GM23338 (cell line): ENCODE results near the gene CNPY1.

Experiments used
- EZH2 ChIP-seq: fragments of 200-600 bp; sonication (generic); IDR thresholded peaks from one replicate; pipeline ENCODE4 v1.8.0; 2017; ENCODE audit warnings: antibody characterized with exemption, mild to moderate bottlenecking, low read depth; ENCODE audit not compliant: unreplicated experiment
- EZH2phosphoT487 ChIP-seq: fragments of 200-600 bp; sonication (generic); IDR thresholded peaks from one replicate; pipeline ENCODE4 v1.8.1; 2018; ENCODE audit warnings: antibody characterized with exemption; ENCODE audit not compliant: unreplicated experiment
- JUNB ChIP-seq: IDR thresholded peaks from one replicate; pipeline ENCODE4 v1.6.1; 2016; ENCODE audit warnings: antibody characterized with exemption; ENCODE audit not compliant: unreplicated experiment
- POLR2AphosphoS5 ChIP-seq: IDR thresholded peaks from 2 replicates; pipeline ENCODE4 v1.6.1; 2016; ENCODE audit warnings: antibody characterized with exemption, low read depth
- REST ChIP-seq: IDR thresholded peaks from one replicate; pipeline ENCODE4 v1.6.1; 2018; ENCODE audit warnings: antibody characterized with exemption; ENCODE audit not compliant: unreplicated experiment
- ZNF114 ChIP-seq: fragments of 250-450 bp; sonication (Bioruptor Pico); IDR thresholded peaks from 2 replicates; pipeline ENCODE4 v1.5.0; 2020; ENCODE audit warnings: mild to moderate bottlenecking, moderate library complexity
- TF ChIP-seq, protein P1 (sequence below), 2 experiments: fragments of 200-600 bp in 1 of 2; sonication (generic) in 1 of 2; conservative IDR thresholded peaks; 2 replicates each; pipeline versions ENCODE4 v1.5.1 to v1.6.1; 2016 to 2017; ENCODE audit warnings: antibody characterized with exemption in 2 of 2, low read depth in 2 of 2, mild to moderate bottlenecking in 2 of 2, moderate library complexity in 1 of 2

- no peak for TF ChIP-seq EZH2
- no peak for TF ChIP-seq POLR2AphosphoS5
- TF ChIP-seq, protein P1, sequence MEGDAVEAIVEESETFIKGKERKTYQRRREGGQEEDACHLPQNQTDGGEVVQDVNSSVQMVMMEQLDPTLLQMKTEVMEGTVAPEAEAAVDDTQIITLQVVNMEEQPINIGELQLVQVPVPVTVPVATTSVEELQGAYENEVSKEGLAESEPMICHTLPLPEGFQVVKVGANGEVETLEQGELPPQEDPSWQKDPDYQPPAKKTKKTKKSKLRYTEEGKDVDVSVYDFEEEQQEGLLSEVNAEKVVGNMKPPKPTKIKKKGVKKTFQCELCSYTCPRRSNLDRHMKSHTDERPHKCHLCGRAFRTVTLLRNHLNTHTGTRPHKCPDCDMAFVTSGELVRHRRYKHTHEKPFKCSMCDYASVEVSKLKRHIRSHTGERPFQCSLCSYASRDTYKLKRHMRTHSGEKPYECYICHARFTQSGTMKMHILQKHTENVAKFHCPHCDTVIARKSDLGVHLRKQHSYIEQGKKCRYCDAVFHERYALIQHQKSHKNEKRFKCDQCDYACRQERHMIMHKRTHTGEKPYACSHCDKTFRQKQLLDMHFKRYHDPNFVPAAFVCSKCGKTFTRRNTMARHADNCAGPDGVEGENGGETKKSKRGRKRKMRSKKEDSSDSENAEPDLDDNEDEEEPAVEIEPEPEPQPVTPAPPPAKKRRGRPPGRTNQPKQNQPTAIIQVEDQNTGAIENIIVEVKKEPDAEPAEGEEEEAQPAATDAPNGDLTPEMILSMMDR (conservative IDR thresholded peaks at IDR 0.05; ENCODE audit: low read depth in 2 of 2), result no peak
- no peak for TF ChIP-seq ZNF114 (CRISPR knock-in tag)
- no peak for TF ChIP-seq EZH2phosphoT487
- TF ChIP-seq JUNB, result no peak
- TF ChIP-seq REST, result no peak
These were observed 15.8 kb downstream of the CNPY1 start for GRCh38 chr7:155530601-155531000.
